Immature natural killer cell (primary cell): ENCODE measurements around the gene PROX2. TPM values are rescaled to one million over a fixed set of nuclear protein-coding genes. Genes with fewer than 3 reads are reported as not detected.
A peak's percentile ranks its signal among the peaks of the same experiment; 100 is the strongest.

ENCODE experiments used
- DNase-seq, 3 donors: peaks; one replicate each; pipeline ENCODE4 v3.0.0; 2022; ENCODE audit warnings: mixed read lengths in 1 of 3
- H3K27ac Mint-ChIP-seq, 6 donors: one replicate each; pipeline ENCODE4 v1.8.0; 2020; ENCODE audit warnings: mixed read lengths in 6 of 6, mild to moderate bottlenecking in 5 of 6, inconsistent platforms in 4 of 6, moderate library complexity in 3 of 6
- H3K27me3 Mint-ChIP-seq, 3 donors: one replicate each; pipeline ENCODE4 v1.8.0; 2020 to 2021; ENCODE audit warnings: low read depth in 3 of 3, mild to moderate bottlenecking in 3 of 3, mixed read lengths in 3 of 3, moderate library complexity in 3 of 3, inconsistent platforms in 1 of 3
- H3K36me3 Mint-ChIP-seq, 3 donors: one replicate each; pipeline ENCODE4 v1.8.0; 2020; ENCODE audit warnings: mixed read lengths in 3 of 3, inconsistent platforms in 2 of 3, mild to moderate bottlenecking in 2 of 3
- H3K4me1 Mint-ChIP-seq, 2 donors: one replicate each; pipeline ENCODE4 v1.8.0; 2020; ENCODE audit warnings: inconsistent platforms in 2 of 2, mild to moderate bottlenecking in 2 of 2, mixed read lengths in 2 of 2, moderate library complexity in 1 of 2
- H3K4me3 Mint-ChIP-seq, 5 donors: one replicate each; pipeline ENCODE4 v1.8.0; 2020; ENCODE audit warnings: mild to moderate bottlenecking in 5 of 5, mixed read lengths in 5 of 5, inconsistent platforms in 3 of 5, moderate library complexity in 3 of 5
- H3K9me3 Mint-ChIP-seq, 6 donors: one replicate each; pipeline ENCODE4 v1.8.0; 2020; ENCODE audit warnings: mild to moderate bottlenecking in 6 of 6, mixed read lengths in 6 of 6, inconsistent platforms in 4 of 6, moderate library complexity in 3 of 6
- polyA plus RNA-seq, 3 donors: library from polyadenylated mRNA; unstranded; fragments of 300-500 nt; fragmentation: Illumina TruSeq; gene quantifications; one replicate each; pipeline ENCODE4 v1.2.3, GENCODE V29; 2021

Gene PROX2
- polyA plus RNA-seq, 3 donors from 2014 or later: 1.7 TPM; not detected in 2

- DNase-seq: no peak
- H3K36me3 Mint-ChIP-seq: peaks cover 0 to 20% (median 7%) of the 10 kb centered on the region in 3 donors
- peak overlapping the region; percentile 46 to 83 (median 68) for H3K27ac Mint-ChIP-seq
These were observed 28.9 kb upstream of the PROX2 start for GRCh38 chr14:74904635-74905503.

GRCh38 chr14:74902941-74903705 is 27.2 kb upstream of the PROX2 start:
- peaks cover 0 to 37% (median 24%) of the 10 kb centered on the region in 3 donors for H3K36me3 Mint-ChIP-seq
- peaks cover 0 to 2% (median 2%) of the 10 kb centered on the region in 3 donors for H3K27me3 Mint-ChIP-seq
- H3K9me3 Mint-ChIP-seq: no peaks in the 10 kb centered on the region
- H3K4me1 Mint-ChIP-seq: peaks cover 6 to 13% of the 10 kb centered on the region in 2 donors
- H3K27ac Mint-ChIP-seq: peak overlapping the region in 3 of 6 donors; percentile 14 to 52 (median 29)
- no peak for DNase-seq
- no peak overlapping the region for H3K4me3 Mint-ChIP-seq

More at GRCh38 chr14:74904635-74905503, 28.9 kb upstream of the PROX2 start:
- peaks cover 0 to 2% (median 1%) of the 10 kb centered on the region in 3 donors for H3K27me3 Mint-ChIP-seq
- H3K4me3 Mint-ChIP-seq: no peak overlapping the region
- H3K4me1 Mint-ChIP-seq: peaks cover 6 to 13% of the 10 kb centered on the region in 2 donors
- H3K9me3 Mint-ChIP-seq: no peaks in the 10 kb centered on the region

- H3K36me3 Mint-ChIP-seq: peaks cover 16 to 66% (median 42%) of the 10 kb centered on the region in 3 donors
- H3K4me1 Mint-ChIP-seq: peaks cover 0 to 2% of the 10 kb centered on the region in 2 donors
- no peak for DNase-seq
- peak overlapping the region in 2 of 6 donors; percentile 24 to 62 for H3K27ac Mint-ChIP-seq
- H3K9me3 Mint-ChIP-seq: no peaks in the 10 kb centered on the region
- H3K27me3 Mint-ChIP-seq: peaks cover 0 to 2% (median 0%) of the 10 kb centered on the region in 3 donors
- no peak overlapping the region for H3K4me3 Mint-ChIP-seq
These were observed 22.7 kb upstream of the PROX2 start for GRCh38 chr14:74898694-74899093.

GRCh38 chr14:74898083-74898482 is 22.1 kb upstream of the PROX2 start:
- DNase-seq: no peak
- H3K4me3 Mint-ChIP-seq: no peak overlapping the region
- H3K27ac Mint-ChIP-seq: peak overlapping the region in 1 of 6 donors; percentile 40
- H3K4me1 Mint-ChIP-seq: peaks cover 0 to 2% of the 10 kb centered on the region in 2 donors
- H3K36me3 Mint-ChIP-seq: peaks cover 16 to 67% (median 42%) of the 10 kb centered on the region in 3 donors
- peaks cover 0 to 2% (median 0%) of the 10 kb centered on the region in 3 donors for H3K27me3 Mint-ChIP-seq
- no peaks in the 10 kb centered on the region for H3K9me3 Mint-ChIP-seq

- Mint-ChIP-seq H3K4me1 (peaks cover 0 to 2% of the 10 kb centered on the region in 2 donors), H3K36me3 (peaks cover 16 to 62% (median 42%) of the 10 kb centered on the region in 3 donors), H3K27ac (peak overlapping the region in 2 of 6 donors; percentile 8 to 61), H3K4me3 (no peak overlapping the region), H3K27me3 (peaks cover 0 to 2% (median 0%) of the 10 kb centered on the region in 3 donors), H3K9me3 (no peaks in the 10 kb centered on the region)
- no peak for DNase-seq
These were observed 21.7 kb upstream of the PROX2 start for GRCh38 chr14:74897642-74898041.

- DNase-seq: no peak
- peaks cover 0 to 2% (median 0%) of the 10 kb centered on the region in 3 donors for H3K27me3 Mint-ChIP-seq
- no peaks in the 10 kb centered on the region for H3K9me3 Mint-ChIP-seq
- H3K27ac Mint-ChIP-seq: peak overlapping the region in 3 of 6 donors; percentile 18 to 51 (median 30)
- H3K4me1 Mint-ChIP-seq: peaks cover 0 to 2% of the 10 kb centered on the region in 2 donors
- H3K36me3 Mint-ChIP-seq: peaks cover 19 to 53% (median 42%) of the 10 kb centered on the region in 3 donors
- no peak overlapping the region for H3K4me3 Mint-ChIP-seq
These were observed 20.5 kb upstream of the PROX2 start for GRCh38 chr14:74896400-74896799.

- Mint-ChIP-seq H3K9me3 (no peaks in the 10 kb centered on the region), H3K27me3 (no peaks in the 10 kb centered on the region), H3K4me3 (no peak overlapping the region), H3K36me3 (peaks cover 20 to 48% (median 27%) of the 10 kb centered on the region in 3 donors), H3K27ac (peak overlapping the region in 1 of 6 donors; percentile 12), H3K4me1 (peaks cover 2 to 11% of the 10 kb centered on the region in 2 donors)
- DNase-seq: no peak
These were observed 17.7 kb upstream of the PROX2 start for GRCh38 chr14:74893614-74894091.

- no peak overlapping the region for H3K4me3 Mint-ChIP-seq
- H3K36me3 Mint-ChIP-seq: peaks cover 20 to 41% (median 22%) of the 10 kb centered on the region in 3 donors
- DNase-seq: no peak
- H3K9me3 Mint-ChIP-seq: no peaks in the 10 kb centered on the region
- no peaks in the 10 kb centered on the region for H3K27me3 Mint-ChIP-seq
- peak overlapping the region in 1 of 6 donors; percentile 55 for H3K27ac Mint-ChIP-seq
- peaks cover 11 to 20% of the 10 kb centered on the region in 2 donors for H3K4me1 Mint-ChIP-seq
These were observed 16.8 kb upstream of the PROX2 start for GRCh38 chr14:74892745-74893144.

GRCh38 chr14:74891870-74892269 is 15.9 kb upstream of the PROX2 start:
- Mint-ChIP-seq H3K36me3 (peaks cover 16 to 37% (median 22%) of the 10 kb centered on the region in 3 donors), H3K27me3 (no peaks in the 10 kb centered on the region), H3K4me1 (peaks cover 13 to 25% of the 10 kb centered on the region in 2 donors), H3K27ac (no peak overlapping the region), H3K9me3 (no peaks in the 10 kb centered on the region), H3K4me3 (no peak overlapping the region)
- DNase-seq: no peak

GRCh38 chr14:74890262-74890661 is 14.3 kb upstream of the PROX2 start:
- Mint-ChIP-seq H3K27me3 (no peaks in the 10 kb centered on the region), H3K36me3 (peaks cover 11 to 30% (median 15%) of the 10 kb centered on the region in 3 donors), H3K27ac (peak overlapping the region in 1 of 6 donors; percentile 5), H3K9me3 (no peaks in the 10 kb centered on the region), H3K4me1 (peaks cover 27 to 40% of the 10 kb centered on the region in 2 donors), H3K4me3 (no peak overlapping the region)
- DNase-seq: no peak

GRCh38 chr14:74888164-74889158 is 12.5 kb upstream of the PROX2 start:
- Mint-ChIP-seq H3K27me3 (no peaks in the 10 kb centered on the region), H3K27ac (peak overlapping the region in 5 of 6 donors; percentile 30 to 76 (median 69)), H3K4me1 (peaks cover 43 to 58% of the 10 kb centered on the region in 2 donors), H3K9me3 (no peaks in the 10 kb centered on the region), H3K36me3 (peaks cover 4 to 16% (median 4%) of the 10 kb centered on the region in 3 donors), H3K4me3 (peak overlapping the region in 3 of 5 donors; percentile 11 to 33 (median 31))
- no peak for DNase-seq

- no peaks in the 10 kb centered on the region for H3K9me3 Mint-ChIP-seq
- peaks cover 0 to 16% (median 4%) of the 10 kb centered on the region in 3 donors for H3K36me3 Mint-ChIP-seq
- peaks cover 61 to 78% of the 10 kb centered on the region in 2 donors for H3K4me1 Mint-ChIP-seq
- H3K27me3 Mint-ChIP-seq: peaks cover 0 to 8% (median 5%) of the 10 kb centered on the region in 3 donors
- peak overlapping the region in 3 of 6 donors; percentile 22 to 65 (median 62) for H3K27ac Mint-ChIP-seq
- peak overlapping the region in 1 of 5 donors; percentile 1 for H3K4me3 Mint-ChIP-seq
- no peak for DNase-seq
These were observed 10.1 kb upstream of the PROX2 start for GRCh38 chr14:74886001-74886400.
